Pons (tissue), 1 donor: ENCODE results near the gene CENPF.

Experiments
- DNase-seq: peaks from one replicate; pipeline ENCODE4 v3.0.0-alpha.2; 2016; ENCODE audit warnings: low spot score

CENPF gene

DNA sequence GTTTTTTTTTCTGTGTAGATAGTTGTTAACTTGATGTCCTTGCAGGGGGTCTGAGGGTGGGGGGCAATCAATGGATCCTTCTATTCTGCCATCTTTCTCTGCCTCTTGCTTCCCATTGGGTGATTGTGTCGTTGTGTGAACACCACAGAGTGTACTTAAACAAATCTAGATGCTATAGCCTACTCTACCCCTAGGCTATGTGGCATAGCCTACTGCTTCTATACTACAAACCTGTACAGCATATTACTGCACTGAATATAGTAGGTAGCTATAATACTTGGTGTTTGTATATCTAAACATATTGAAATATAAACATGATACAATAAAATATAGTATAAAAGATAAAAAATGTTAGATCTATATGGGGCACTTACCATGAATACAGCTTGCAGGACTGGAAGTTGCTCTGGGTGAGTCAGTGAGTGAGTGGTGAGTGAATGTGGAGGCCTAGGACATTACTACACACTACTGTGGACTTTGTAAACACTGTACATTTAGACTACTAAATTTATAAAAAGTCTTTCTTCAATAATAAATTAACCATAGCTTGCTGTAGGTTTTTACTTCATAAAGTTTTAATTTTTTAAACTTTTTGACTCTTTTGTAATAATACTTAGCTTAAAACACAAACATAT is 105.4 kb downstream of the CENPF start:
- DNase-seq = no peak

DNA sequence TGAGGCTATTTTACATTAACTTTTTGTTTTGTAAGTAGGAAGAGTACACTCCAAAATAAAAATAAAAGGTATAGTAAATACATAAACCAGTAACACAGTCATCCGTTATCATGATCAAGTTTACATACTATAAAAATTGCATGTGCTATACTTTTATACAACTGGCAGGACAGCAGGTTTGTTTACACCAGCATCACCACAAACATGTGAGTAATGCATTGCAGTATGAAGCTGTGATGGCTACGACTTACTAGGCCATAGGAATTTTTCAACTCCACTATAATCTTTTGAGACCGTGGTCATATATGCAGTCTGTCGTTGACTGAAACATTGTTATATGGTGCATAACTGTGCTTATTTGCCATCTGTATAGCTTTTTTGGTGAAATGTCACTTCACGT is 106.2 kb downstream of the CENPF start:
- no peak for DNase-seq

DNA sequence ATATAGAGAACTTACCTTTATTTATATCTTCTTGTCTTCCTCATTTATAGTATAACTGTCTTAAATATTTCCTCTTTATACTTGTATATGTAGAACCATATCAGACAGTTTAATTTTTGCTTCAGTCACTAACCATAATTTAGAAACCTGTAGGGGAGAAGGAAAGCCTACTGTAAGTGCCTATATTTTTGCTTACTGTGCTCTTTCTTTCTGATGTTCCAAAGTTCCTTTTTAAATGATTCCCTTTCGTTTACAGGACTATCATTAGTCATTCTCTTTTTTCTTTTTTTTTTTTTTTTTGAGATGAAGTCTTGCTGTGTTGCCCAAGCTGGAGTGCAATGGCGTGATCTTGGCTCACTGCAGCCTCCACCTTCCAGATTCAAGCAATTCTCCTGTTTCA is 109.7 kb downstream of the CENPF start:
- DNase-seq = no peak
